ENCODE measurements around the gene ECE2.

DNA sequence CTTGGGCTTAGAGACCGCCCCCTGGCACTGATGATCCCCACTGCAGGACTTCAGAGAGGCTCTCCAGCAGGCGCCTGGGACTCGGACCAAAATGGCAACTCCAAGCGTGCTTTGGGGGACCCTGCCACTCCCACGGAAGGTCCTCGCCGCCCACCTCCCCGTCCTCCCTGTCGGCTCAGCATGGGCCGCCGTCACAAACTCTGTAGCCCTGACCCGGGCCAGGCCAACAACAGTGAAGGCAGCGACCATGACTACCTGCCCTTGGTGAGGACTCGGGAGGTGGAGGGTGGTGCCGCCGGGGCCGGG is 34.7 kb upstream of the ECE2 start:
- TF ChIP-seq, protein P1, sequence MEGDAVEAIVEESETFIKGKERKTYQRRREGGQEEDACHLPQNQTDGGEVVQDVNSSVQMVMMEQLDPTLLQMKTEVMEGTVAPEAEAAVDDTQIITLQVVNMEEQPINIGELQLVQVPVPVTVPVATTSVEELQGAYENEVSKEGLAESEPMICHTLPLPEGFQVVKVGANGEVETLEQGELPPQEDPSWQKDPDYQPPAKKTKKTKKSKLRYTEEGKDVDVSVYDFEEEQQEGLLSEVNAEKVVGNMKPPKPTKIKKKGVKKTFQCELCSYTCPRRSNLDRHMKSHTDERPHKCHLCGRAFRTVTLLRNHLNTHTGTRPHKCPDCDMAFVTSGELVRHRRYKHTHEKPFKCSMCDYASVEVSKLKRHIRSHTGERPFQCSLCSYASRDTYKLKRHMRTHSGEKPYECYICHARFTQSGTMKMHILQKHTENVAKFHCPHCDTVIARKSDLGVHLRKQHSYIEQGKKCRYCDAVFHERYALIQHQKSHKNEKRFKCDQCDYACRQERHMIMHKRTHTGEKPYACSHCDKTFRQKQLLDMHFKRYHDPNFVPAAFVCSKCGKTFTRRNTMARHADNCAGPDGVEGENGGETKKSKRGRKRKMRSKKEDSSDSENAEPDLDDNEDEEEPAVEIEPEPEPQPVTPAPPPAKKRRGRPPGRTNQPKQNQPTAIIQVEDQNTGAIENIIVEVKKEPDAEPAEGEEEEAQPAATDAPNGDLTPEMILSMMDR (IDR thresholded peaks at IDR 0.05; ENCODE audit: poor library complexity) = no peak
- TF ChIP-seq EZH2 (IDR thresholded peaks at IDR 0.05; ENCODE audit: borderline replicate concordance) (no peak), EZH2phosphoT487 (IDR thresholded peaks at IDR 0.05; ENCODE audit: low read depth, severe bottlenecking, unreplicated experiment) (no peak)

Measured in hepatocyte (in vitro differentiated cells).